GM12873 (cell line): Measurements from ENCODE around the gene PBX1.

Experiments used
- TF ChIP-seq, protein P1 (sequence below): IDR thresholded peaks from 2 replicates; pipeline ENCODE4 v1.5.1; 2012; ENCODE audit warnings: low read depth, mild to moderate bottlenecking, moderate library complexity, low read length, control low read depth; ENCODE audit not compliant: insufficient read depth; ENCODE audit errors: missing control alignments

PBX1 gene

DNA sequence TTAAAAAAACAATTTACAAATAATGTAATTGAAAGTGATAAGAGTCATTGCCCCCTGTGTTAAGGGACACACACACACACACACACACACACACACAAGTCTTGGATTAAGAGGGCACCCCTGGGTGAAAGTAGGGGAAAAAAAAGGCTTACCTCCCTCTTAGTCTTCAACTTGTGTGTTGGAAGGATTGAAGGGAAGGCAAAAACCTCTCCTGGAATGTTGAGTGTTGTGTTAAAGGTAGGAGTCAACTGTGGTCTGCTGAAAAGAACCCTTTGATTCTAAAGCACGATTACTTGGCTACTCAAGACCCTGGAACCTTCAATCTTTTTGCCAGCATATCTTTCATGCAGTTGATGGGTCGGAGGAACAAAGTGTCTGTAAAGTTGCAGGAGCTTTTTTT, 6.4 kb downstream of the PBX1 start:
- TF ChIP-seq, protein P1, sequence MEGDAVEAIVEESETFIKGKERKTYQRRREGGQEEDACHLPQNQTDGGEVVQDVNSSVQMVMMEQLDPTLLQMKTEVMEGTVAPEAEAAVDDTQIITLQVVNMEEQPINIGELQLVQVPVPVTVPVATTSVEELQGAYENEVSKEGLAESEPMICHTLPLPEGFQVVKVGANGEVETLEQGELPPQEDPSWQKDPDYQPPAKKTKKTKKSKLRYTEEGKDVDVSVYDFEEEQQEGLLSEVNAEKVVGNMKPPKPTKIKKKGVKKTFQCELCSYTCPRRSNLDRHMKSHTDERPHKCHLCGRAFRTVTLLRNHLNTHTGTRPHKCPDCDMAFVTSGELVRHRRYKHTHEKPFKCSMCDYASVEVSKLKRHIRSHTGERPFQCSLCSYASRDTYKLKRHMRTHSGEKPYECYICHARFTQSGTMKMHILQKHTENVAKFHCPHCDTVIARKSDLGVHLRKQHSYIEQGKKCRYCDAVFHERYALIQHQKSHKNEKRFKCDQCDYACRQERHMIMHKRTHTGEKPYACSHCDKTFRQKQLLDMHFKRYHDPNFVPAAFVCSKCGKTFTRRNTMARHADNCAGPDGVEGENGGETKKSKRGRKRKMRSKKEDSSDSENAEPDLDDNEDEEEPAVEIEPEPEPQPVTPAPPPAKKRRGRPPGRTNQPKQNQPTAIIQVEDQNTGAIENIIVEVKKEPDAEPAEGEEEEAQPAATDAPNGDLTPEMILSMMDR, result no peak

DNA sequence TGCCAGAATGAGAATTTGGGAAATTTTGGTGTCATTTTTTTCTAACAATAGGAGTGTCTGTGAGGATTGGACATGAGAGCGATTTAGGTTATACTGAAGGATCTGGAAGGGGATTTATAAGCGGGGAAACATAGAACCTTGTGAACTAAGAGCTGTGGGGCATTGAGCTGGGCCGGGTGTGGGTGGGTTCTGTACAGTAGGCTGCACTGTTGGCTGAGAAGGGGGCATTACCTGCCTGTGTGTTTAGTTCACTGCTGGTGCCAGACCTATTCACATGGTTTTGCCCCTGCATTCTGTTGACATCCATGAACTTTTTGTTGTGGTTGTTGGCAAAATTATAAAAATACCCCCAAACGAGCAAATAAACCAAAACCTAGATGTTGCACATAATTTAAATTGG, 8.8 kb downstream of the PBX1 start:
- TF ChIP-seq, protein P1, result no peak

- TF ChIP-seq, protein P1, result no peak
Observed at GRCh38 chr1:164569241-164569640, 10.3 kb downstream of the PBX1 start.

- TF ChIP-seq, protein P1, result no peak
Observed at GRCh38 chr1:164569866-164570265, 10.9 kb downstream of the PBX1 start.

DNA sequence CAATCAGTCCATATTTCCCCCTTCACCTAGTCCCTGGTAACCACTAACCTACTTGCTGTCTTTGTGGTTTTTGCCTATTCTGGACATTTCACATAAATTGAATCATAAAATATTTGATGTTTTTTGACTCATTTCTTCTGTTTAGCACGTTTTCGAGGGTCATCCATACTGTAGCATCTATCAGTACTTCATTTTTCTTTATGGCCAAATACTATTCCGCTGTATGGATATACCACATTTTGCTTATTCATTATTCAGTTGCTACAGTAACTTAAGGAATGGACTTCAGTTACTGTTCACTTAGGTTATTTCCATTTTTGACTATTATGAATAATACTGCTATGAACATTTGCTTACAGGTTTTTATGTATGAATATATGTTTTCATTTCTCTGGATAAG, 12.3 kb downstream of the PBX1 start:
- TF ChIP-seq, protein P1, result no peak

GRCh38 chr1:164575356-164575886, 16.4 kb downstream of the PBX1 start:
- TF ChIP-seq, protein P1, result no peak

DNA sequence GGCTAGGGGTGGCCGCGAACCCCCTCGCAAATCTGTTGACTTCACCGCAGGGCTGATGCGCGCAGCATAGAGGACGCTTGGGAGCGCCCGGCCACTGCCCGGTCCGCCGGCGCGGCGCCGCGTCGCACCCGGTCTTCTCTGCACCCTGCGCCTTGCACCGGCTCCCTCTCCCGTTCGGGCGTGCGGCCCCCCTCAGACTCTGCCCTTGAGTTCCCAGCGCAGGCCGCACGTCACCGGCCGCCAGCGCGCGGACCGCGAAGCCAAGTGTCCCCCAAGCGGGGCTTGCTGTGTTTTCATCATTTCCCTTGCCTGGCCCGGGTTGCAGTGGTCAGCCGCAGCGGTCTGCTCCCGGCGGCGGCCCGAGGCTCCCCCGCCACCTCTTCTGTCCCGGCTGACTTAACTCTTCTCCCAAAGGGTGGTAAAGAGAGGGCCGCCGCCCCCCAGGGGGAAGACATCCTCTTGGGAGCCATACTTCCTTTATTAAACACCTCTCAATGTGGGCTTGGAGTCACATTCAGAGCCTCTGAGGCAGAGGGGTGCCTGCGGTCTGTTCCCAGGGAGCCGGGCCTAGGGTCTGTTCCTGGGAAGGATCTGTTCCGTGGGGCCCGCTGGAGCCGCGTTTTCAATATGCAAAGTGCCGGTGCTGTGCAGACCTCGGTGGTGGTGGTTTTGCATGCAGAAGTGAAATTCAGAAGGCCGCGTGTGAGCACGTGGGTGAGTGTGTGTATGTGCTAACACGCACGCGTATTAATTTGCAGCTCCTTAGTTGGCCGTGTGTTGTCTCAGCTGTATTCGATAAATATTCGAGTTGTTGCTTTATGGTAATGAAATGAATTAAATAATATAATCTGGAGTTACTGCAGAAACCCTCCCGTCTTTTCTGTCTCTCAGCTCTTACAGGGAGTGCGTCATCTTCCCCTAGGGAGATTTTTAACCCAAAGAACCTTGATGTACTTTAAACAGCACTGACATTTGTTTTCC, 17.6 kb downstream of the PBX1 start:
- TF ChIP-seq, protein P1, result no peak
